ENCODE data around the gene DUSP6.
"Not testable (repeated sequence)": the region's sequence is repeated elsewhere in the genome, so short reads cannot be mapped to it uniquely, and the experiment has no call there.

DUSP6 gene

DNA sequence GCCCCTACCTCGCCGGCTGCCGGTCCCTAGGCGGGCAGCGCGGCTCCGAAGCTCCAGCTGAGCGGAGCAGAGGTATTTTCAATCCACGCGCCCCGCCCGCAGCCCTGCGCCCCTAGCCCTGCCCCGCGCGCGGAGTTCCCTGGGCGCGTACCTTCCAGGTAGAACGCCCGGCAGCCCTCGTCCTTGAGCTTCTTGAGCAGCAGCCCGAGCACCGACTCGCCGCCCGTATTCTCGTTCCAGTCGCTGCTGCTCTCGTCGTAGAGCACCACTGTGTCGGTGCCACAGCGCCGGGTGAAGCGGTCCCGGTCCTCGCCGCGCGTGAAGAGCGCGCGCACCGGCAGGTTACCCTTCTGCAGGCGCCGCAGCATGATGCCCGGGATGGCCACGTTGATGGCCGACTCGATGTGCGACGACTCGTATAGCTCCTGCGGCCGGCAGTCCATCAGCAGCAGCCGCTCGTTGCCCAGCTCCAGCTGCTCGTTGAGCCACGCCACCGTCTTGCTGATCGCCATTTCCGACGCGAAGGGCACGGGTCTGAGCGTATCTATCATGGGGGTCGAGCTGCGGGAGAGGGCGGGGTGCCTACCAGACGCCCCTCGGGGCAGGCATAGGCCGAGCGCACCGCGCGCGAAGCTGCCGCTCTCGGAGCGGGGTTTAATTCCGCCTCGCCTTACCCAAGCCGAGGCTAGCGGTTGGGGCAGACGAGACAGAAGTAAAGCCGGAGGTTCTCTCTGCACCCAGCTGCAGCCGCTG, 636 bp downstream of the DUSP6 start:
- DNase-seq = no peak

GRCh38 chr12:89350630-89351488, 1.4 kb downstream of the DUSP6 start:
- DNase-seq = no peak

GRCh38 chr12:89350260-89350629, 2.1 kb downstream of the DUSP6 start:
- no peak for DNase-seq

DNA sequence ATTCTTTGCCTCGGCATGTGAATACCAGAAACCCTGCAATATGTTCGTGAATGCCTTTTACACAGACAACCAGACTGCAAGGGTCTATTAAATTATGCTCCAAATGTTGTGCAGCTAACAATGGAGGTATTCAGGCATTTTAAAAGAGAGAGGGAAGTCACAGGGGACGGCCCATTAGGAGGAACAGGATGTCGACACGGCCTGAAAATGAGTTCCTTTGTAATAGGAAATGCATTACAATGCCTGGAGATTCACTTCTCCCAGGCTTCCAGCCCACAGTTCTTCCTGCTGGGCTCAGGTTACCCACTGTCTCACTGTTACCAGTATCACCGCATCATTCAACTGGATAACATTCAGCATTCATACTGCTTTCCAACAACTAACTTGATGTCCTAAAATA, 2.5 kb downstream of the DUSP6 start:
- no peak for DNase-seq

DNA sequence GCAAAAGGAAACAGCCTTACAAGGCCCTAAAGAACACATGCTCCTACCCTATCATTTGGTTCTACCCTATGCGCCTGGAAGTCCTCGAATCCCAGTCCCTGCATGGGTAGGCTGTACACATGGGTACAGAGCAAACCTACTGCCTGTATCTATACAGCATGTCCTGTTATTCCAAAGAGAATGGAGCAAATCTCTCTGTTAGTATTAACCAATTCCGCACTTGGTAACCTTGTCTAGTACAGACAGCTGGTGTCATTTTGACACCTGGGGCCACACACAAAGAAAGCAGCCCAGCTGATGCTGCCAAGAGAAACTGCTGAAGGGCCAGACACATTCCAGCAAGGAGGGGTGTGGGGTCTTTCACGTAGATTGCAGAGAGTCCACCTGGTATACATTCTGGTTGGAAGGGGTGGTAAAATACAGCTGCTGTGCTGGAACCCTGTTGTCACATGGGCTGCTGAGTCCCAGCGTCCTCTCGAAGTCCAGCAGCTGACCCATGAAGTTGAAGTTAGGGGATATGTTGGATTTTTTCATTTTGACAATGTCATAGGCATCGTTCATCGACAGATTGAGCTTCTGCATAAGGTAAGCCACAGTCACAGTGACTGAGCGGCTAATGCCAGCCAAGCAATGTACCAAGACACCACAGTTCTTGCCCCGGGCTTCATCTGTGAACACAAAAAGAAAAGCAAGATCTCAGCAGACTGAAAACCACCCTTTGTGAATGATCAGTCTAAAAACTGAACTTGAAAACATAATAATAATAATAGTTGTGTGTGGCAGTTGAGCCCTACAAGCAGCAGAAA, 3.2 kb downstream of the DUSP6 start:
- DNase-seq = no peak

- DNase-seq = no peak
Measured at GRCh38 chr12:89347325-89347829, 4.9 kb downstream of the DUSP6 start.

- no peak for DNase-seq
Measured at GRCh38 chr12:89346741-89347324, 5.5 kb downstream of the DUSP6 start.

DNA sequence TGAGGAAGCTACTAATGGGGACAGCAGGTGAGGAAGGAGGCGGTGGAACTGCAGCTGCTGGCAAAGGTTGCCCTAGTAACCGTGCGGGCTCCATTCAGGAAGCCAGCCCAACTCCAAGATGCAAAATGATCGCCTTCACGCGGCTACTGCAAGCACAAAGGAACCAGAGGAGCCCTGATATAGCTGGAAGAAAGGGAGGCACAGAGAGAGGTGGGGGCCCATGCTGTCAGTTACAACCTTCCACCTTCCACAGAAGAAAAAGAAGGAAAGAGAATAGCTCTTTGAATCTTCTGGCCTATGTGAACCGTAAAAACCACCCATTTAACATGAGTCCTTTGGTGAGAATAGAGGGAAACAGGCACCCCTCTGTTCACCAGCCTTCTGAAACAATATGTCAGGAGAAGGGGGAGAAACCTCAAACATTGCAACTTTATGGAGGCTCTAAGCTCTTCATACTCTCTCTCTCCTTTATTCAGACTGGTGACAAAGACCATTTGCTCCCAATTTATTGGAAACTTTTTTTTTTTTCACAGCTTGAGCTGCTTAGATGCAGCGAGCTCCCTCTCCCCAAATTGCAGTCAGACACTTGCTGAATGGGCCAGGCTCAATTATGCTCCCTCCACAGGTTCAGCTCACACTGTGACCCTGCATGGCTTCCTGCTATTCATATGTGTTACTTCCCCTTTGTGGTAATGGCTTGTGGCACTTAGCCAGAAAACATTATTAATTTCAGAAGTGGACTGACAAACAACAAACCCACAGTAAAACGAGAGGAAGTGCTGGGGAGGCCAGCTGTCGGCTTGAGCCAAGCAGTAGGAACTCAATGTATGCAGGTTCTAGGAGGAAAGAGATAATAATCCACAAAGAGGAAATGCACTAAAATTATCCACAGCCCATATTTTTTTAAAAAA, 6.2 kb downstream of the DUSP6 start:
- no peak for DNase-seq

GRCh38 chr12:89345376-89345775, 6.9 kb downstream of the DUSP6 start:
- no peak for DNase-seq

GRCh38 chr12:89344862-89345202, 7.5 kb downstream of the DUSP6 start:
- no peak for DNase-seq

GRCh38 chr12:89344043-89344861, 8.0 kb downstream of the DUSP6 start:
- DNase-seq = no peak

- no peak for DNase-seq
Measured at GRCh38 chr12:89343127-89343526, 9.2 kb downstream of the DUSP6 start.

- DNase-seq = no peak
Measured at GRCh38 chr12:89340861-89341260, 11.4 kb downstream of the DUSP6 start.

- no peak for DNase-seq
Measured at GRCh38 chr12:89339526-89339925, 12.8 kb downstream of the DUSP6 start.

GRCh38 chr12:89337136-89337535, 15.2 kb downstream of the DUSP6 start:
- DNase-seq = not testable (repeated sequence)

DNA sequence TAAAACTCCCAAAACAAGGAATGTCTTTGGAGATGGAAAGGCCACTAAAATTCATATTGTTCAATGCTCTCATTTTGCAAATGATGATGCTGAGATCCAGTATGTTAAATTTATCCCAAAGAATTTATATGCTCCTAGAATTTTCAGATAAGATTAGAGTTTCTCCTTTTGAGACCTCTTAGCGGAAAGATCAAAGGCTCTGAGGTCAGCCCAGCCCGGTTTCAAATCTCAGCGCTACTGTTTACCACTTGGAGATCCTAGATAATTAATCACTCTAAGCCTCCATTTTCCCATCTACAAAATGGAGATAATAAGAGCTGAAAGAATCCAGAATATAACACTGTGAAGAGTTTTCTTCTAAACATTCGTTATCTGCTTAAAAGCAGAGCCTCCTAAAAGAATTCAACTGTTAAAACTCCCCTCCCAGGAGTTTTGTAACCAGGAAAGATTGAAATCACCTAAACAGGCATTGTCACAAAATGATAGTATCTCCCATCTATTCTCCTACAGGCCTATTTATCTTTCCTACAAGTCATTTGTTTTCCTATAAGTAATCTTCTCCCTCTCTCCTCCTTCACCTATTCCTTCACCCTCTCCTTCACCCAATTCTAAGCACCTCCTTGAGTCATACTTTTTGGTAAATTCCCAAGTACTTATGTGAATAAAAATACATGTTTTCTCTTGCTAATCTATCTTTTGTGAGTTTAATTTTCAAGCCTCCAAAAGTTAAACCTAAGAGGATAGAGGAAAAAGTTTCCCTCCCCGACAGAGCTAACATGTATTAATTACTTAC, 16.7 kb downstream of the DUSP6 start:
- DNase-seq = no peak

DNA sequence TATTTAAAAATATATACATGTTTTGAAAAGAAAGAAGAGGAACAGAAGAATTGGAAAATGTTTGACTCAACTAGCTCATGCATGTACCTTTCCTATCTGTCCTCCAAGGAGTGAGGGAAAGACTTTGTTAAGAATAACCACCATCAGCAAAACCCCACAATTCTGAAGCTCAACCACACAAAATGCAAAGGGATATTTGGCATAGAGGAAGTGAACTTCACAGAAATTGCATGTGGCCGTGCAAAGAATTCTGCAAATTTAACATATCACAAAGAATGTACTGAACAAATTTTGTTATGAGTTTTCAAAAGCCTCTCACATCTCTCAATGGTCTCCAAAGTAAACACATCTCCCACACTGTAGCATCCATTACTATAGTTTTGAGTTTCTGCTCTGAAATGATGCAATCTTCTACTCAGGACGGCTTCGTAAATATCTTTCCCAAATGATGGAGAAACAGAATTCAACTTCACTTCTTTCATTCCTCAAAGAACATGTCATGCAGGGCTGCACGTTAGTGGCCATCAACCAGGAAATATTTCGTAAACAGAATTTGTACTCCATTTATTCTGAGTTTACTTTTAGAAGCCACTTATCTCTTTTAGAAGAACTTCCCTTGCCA, 17.6 kb downstream of the DUSP6 start:
- no peak for DNase-seq

- DNase-seq = no peak
Measured at GRCh38 chr12:89333564-89334252, 18.6 kb downstream of the DUSP6 start.
